GM23248 (cell line): ENCODE measurements around the gene KIF17. TPM values are rescaled to one million over a fixed set of nuclear protein-coding genes. Genes with fewer than 3 reads are reported as not detected.

Experiments
- DNase-seq: peaks from one replicate; pipeline ENCODE4 v3.0.0-alpha.2; 2015
- H2AFZ ChIP-seq: fragments of 200-600 bp; sonication (generic); 2 replicates; pipeline ENCODE4 v1.6.1; 2016; ENCODE audit warnings: antibody characterized with exemption
- H3F3A ChIP-seq: fragments of 200-600 bp; sonication (generic); 2 replicates; pipeline ENCODE4 v1.6.1; 2016; ENCODE audit warnings: mild to moderate bottlenecking, antibody characterized with exemption, mixed run types; ENCODE audit not compliant: insufficient read depth
- H3K27ac ChIP-seq: fragments of 200-600 bp; sonication (generic); 2 replicates; pipeline ENCODE4 v1.5.1; 2016; ENCODE audit warnings: mild to moderate bottlenecking
- H3K27me3 ChIP-seq: fragments of 200-600 bp; sonication (generic); replicated peaks from 2 replicates; pipeline ENCODE4 v1.6.1; 2016; ENCODE audit warnings: mild to moderate bottlenecking; ENCODE audit not compliant: insufficient read depth
- H3K36me3 ChIP-seq: fragments of 200-600 bp; sonication (generic); 2 replicates; pipeline ENCODE4 v1.6.1; 2016; ENCODE audit warnings: low read depth, mild to moderate bottlenecking
- H3K4me1 ChIP-seq: fragments of 200-600 bp; sonication (generic); 2 replicates; pipeline ENCODE4 v1.6.1; 2016; ENCODE audit warnings: mild to moderate bottlenecking; ENCODE audit not compliant: insufficient read depth
- H3K4me2 ChIP-seq: fragments of 200-600 bp; sonication (generic); one replicate; pipeline ENCODE4 v1.6.1; 2016; ENCODE audit warnings: mild to moderate bottlenecking; ENCODE audit not compliant: unreplicated experiment
- H3K4me3 ChIP-seq: fragments of 200-600 bp; sonication (generic); 2 replicates; pipeline ENCODE4 v1.5.1; 2016; ENCODE audit warnings: mild to moderate bottlenecking
- H3K79me2 ChIP-seq: fragments of 200-600 bp; sonication (generic); 2 replicates; pipeline ENCODE4 v1.6.1; 2016; ENCODE audit warnings: mild to moderate bottlenecking; ENCODE audit not compliant: insufficient read depth
- H3K9ac ChIP-seq: fragments of 200-600 bp; sonication (generic); 2 replicates; pipeline ENCODE4 v1.6.1; 2016; ENCODE audit warnings: mild to moderate bottlenecking
- H3K9me2 ChIP-seq: fragments of 200-600 bp; sonication (generic); 2 replicates; pipeline ENCODE4 v1.6.1; 2016; ENCODE audit warnings: mixed run types, mild to moderate bottlenecking, moderate library complexity; ENCODE audit not compliant: insufficient read depth
- H3K9me3 ChIP-seq: fragments of 200-600 bp; sonication (generic); one replicate; pipeline ENCODE4 v1.6.1; 2017; ENCODE audit warnings: low read depth
- H4K20me1 ChIP-seq: fragments of 200-600 bp; sonication (generic); 2 replicates; pipeline ENCODE4 v1.6.0; 2016; ENCODE audit not compliant: insufficient read depth
- EZH2 ChIP-seq: fragments of 200-600 bp; sonication (generic); IDR thresholded peaks from 2 replicates; pipeline ENCODE4 v1.6.1; 2018; ENCODE audit warnings: antibody characterized with exemption, mild to moderate bottlenecking; ENCODE audit not compliant: insufficient read depth, poor library complexity, severe bottlenecking
- EZH2phosphoT487 ChIP-seq: fragments of 200-600 bp; sonication (generic); IDR thresholded peaks from 2 replicates; pipeline ENCODE4 v1.6.1; 2018; ENCODE audit warnings: antibody characterized with exemption, moderate library complexity, mild to moderate bottlenecking, low read depth; ENCODE audit not compliant: insufficient read depth
- WGBS, 2 experiments: methylation state at CpG; one replicate each; pipeline ENCODE4 v1.1.6; 2015 to 2017; ENCODE audit warnings: low lambda C conversion rate in 2 of 2, low coverage in 1 of 2; ENCODE audit errors: missing lambda C conversion rate in 2 of 2; 5-methylcytosine and 5-hydroxymethylcytosine counted together
- in situ Hi-C: fragments of 300-500 bp; cut with MboI; formaldehyde crosslinking; loops from 2 replicates; pipeline ENCODE4 v1.15.0; 2020
- polyA plus RNA-seq: library from polyadenylated mRNA; unstranded; fragments of >200 nt; fragmentation: Nextera tagmentation; extraction: Ambion mirVana; gene quantifications from 2 replicates; pipeline ENCODE4 v1.2.1, GENCODE V29; 2016
- total RNA-seq: library from RNA; depleted of rRNA; stranded (reverse); fragments of >200 nt; shearing (Covaris generic); gene quantifications from 2 replicates; pipeline ENCODE4 v1.2.3, GENCODE V29; 2014

KIF17 gene
- total and polyA plus RNA-seq, 2 experiments from 2014 or later: 0.11 to 0.31 TPM

DNA sequence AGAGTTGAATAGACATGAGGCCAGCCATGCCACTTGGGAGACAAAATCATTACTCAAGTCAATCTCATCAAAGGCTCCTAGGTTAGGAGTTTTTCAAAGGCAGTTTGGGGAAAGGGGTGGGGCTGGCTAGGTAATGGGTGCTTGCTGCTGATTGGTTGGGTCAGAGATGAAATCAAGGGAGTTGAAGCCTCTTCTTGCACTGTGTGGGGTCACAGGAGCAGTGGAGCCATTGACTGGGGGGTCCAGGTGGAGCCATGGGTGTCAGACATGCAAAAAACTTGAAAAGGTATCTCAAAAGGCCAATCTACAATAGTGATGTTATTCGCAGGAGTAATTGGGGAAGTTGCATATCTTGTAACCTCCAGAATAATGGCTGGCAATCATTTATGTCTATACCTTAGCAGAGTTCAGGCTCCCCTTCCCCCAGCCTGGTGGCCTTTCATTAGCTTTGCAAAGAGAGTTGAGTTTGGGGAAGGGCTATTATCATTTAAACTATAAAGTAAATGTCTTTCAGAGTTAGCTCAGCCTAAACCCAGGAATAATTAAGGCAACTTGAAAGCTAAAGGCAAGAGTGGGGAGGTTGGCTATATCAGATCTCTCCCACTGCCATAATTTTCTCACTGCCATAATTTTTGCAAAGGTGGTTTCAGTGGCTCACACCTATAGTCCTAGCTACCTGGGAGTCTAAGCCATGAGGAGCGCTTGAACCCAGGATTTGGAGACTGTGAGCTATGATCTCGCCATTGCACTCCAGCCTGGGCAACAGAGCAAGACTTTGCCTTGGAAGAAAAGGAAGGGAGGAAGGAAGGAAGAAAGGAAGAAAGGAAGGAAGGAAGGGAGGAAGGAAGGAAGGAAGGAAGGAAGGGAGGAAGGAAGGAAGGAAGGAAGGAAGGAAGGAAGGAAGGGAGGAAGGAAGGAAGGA is 92.4 kb downstream of the KIF17 start:
- TF ChIP-seq EZH2phosphoT487 (no peak), EZH2 (no peak)
- WGBS, 2 experiments: 86 to 87% methylated on average over 3 of the region's 3 CpGs
- Histone ChIP-seq H4K20me1 (no peaks in the 10 kb centered on the region), H3K9ac (no peak overlapping the region), H3K4me3 (no peak overlapping the region), H3K4me2 (no peak overlapping the region), H2AFZ (no peak overlapping the region), H3K4me1 (no peaks in the 10 kb centered on the region; the same call in 1 of the 2 replicates), H3K9me2 (no peaks in the 10 kb centered on the region), H3F3A (no peaks in the 10 kb centered on the region), H3K79me2 (no peaks in the 10 kb centered on the region), H3K9me3 (no peaks in the 10 kb centered on the region), H3K36me3 (no peaks in the 10 kb centered on the region), H3K27me3 (no peaks in the 10 kb centered on the region), H3K27ac (no peak overlapping the region)
- DNase-seq: no peak
- in situ Hi-C loops: no loop called here

DNA sequence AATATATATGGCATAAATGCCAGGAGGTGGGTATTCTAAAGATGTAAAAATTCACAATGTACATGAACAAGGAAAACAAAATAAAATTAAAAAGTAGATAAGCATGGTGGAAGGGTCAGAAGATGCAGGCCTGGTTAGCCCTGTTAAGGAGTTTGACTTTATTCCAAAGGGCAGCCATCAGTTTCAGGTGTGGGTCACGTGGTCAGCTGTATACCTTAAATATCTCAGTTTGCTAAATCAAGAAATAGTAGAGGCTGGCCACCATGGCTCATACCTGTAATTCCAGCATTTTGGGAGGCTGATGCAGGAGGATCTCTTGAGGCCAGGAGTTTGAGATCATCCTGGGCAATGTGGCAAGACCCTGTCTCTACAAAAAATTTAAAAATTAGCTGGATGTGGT is 93.1 kb downstream of the KIF17 start:
- H3K4me2 ChIP-seq: no peak overlapping the region
- no peaks in the 10 kb centered on the region for H3K79me2 ChIP-seq
- no peaks in the 10 kb centered on the region; the same call in 1 of the 2 replicates for H3K4me1 ChIP-seq
- no peak overlapping the region for H3K9ac ChIP-seq
- WGBS, 2 experiments: 59 to 67% methylated on average over 1 of the region's 1 CpG
- no peaks in the 10 kb centered on the region for H3K9me3 ChIP-seq
- H3K9me2 ChIP-seq: no peaks in the 10 kb centered on the region
- H2AFZ ChIP-seq: no peak overlapping the region
- no peaks in the 10 kb centered on the region for H3K36me3 ChIP-seq
- no peaks in the 10 kb centered on the region for H3K27me3 ChIP-seq
- H4K20me1 ChIP-seq: no peaks in the 10 kb centered on the region
- DNase-seq: no peak
- H3F3A ChIP-seq: no peaks in the 10 kb centered on the region
- H3K4me3 ChIP-seq: no peak overlapping the region
- H3K27ac ChIP-seq: no peak overlapping the region
- in situ Hi-C loops: no loop called here
- TF ChIP-seq EZH2phosphoT487 (no peak), EZH2 (no peak)

DNA sequence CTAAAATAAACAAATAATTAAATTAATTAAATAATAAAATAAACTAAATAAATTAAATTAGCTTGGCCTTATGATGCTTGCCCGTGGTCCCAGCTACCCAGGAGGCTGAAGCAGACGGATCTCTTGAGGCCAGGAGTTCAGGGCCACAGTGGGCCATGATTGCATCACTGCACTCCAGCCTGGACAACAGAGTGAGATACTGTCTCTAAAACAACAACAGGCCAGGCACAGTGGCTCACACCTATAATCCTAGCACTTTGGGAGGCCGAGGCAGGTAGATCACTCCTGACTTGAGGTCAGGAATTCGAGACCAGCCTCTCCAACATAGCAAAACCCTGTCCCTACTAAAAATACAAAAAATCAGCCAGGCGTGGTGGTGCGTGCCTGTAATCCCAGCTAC is 96.8 kb downstream of the KIF17 start:
- no peaks in the 10 kb centered on the region for H3K9me3 ChIP-seq
- no peak overlapping the region for H3K9ac ChIP-seq
- no peak overlapping the region for H3K4me2 ChIP-seq
- 81 to 82% methylated on average over 6 of the region's 6 CpGs for WGBS, 2 experiments
- no peaks in the 10 kb centered on the region for H3K27me3 ChIP-seq
- peaks cover 2% of the 10 kb centered on the region; the same call in 1 of the 2 replicates for H3K4me1 ChIP-seq
- H4K20me1 ChIP-seq: no peaks in the 10 kb centered on the region
- DNase-seq: no peak
- no peaks in the 10 kb centered on the region for H3K36me3 ChIP-seq
- in situ Hi-C loops: no loop called here
- H3K4me3 ChIP-seq: no peak overlapping the region
- no peak overlapping the region for H3K27ac ChIP-seq
- H3K79me2 ChIP-seq: no peaks in the 10 kb centered on the region
- H3K9me2 ChIP-seq: no peaks in the 10 kb centered on the region
- TF ChIP-seq EZH2 (no peak), EZH2phosphoT487 (no peak)
- H2AFZ ChIP-seq: no peak overlapping the region
- 0 out of 2 replicates have a peak, but pooled peaks cover 8% of the 10 kb centered on the region for H3F3A ChIP-seq

DNA sequence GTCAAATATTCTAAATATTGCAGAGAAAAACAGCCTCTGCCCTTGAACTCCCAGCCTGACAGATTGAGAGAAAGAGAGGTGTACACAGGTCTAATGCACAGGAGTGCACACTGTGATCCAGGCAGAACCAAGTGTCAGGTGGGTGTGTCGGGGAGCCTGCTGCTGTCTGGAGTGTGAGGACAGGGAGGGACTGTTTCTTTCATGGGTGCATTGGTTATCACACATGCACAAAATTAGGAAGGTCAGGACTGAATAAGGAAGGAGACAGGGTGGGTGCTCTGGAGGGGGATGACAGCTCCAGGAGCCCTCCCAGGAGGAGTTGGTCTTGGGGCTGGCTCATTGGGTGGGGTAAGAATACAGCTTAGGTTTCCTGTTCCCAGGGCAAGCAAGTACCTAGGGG is 97.8 kb downstream of the KIF17 start:
- no peaks in the 10 kb centered on the region for H3K79me2 ChIP-seq
- H3K9ac ChIP-seq: no peak overlapping the region
- in situ Hi-C loops: no loop called here
- no peaks in the 10 kb centered on the region for H3K9me2 ChIP-seq
- H3K4me1 ChIP-seq: peaks cover 4% of the 10 kb centered on the region; the same call in 1 of the 2 replicates
- no peak overlapping the region for H2AFZ ChIP-seq
- no peak overlapping the region for H3K27ac ChIP-seq
- 0 out of 2 replicates have a peak, but pooled peaks cover 8% of the 10 kb centered on the region for H3F3A ChIP-seq
- no peaks in the 10 kb centered on the region for H3K27me3 ChIP-seq
- WGBS, 2 experiments: 53 to 70% methylated on average over 1 of the region's 1 CpG
- H3K9me3 ChIP-seq: no peaks in the 10 kb centered on the region
- H3K4me3 ChIP-seq: no peak overlapping the region
- no peak overlapping the region for H3K4me2 ChIP-seq
- TF ChIP-seq EZH2phosphoT487: no peak
- no peak for TF ChIP-seq EZH2
- no peaks in the 10 kb centered on the region for H4K20me1 ChIP-seq
- DNase-seq: no peak
- no peaks in the 10 kb centered on the region for H3K36me3 ChIP-seq
